Stimulated activated CD4-positive, alpha-beta T cell treated with anti-CD3 and anti-CD28 coated beads, Interleukin-4, amount 100 ng/mL, for 24 hours (primary cell): ENCODE measurements around the gene APBB2.

Experiments used
- DNase-seq: peaks from one replicate; pipeline ENCODE4 v3.0.0-alpha.2; 2020

The APBB2 gene

DNA sequence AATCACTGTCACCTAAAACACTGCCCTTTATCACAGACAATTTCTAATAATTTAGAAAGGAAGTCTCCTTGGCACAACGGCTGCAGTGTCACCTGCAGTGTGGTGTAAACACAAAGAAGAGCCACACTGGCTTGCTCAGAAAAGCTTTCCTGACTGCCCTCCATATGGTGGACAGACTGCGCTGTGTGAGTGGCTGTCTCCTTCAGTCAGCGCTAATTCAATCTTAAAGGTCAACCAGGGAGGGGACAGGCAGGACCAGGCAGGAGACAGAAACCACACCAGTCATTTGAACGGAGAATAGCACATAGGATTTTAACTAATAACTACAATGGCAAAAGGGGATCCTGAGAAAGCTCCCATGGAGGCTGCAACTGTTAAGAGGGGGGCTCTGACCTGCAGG is 332.5 kb downstream of the APBB2 start:
- DNase-seq = no peak

DNA sequence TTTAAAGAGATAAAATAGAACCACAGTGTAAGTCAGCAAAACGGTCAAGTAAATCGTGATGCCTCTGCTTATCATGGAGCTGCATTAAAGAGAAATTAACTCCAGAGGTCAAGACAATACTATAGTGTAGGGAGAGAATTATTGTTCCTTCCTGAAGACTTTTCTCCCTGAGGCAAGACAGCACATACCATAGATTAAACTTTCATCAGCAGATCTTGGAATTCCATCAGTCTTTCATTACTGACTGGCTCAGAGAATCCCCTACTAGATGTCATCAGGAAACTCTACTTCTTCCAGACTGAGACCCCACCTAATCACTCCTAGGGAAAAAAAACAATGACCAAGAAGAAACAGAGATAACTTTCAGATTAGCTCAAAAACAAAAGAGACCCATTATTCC is 333.2 kb downstream of the APBB2 start:
- no peak for DNase-seq

DNA sequence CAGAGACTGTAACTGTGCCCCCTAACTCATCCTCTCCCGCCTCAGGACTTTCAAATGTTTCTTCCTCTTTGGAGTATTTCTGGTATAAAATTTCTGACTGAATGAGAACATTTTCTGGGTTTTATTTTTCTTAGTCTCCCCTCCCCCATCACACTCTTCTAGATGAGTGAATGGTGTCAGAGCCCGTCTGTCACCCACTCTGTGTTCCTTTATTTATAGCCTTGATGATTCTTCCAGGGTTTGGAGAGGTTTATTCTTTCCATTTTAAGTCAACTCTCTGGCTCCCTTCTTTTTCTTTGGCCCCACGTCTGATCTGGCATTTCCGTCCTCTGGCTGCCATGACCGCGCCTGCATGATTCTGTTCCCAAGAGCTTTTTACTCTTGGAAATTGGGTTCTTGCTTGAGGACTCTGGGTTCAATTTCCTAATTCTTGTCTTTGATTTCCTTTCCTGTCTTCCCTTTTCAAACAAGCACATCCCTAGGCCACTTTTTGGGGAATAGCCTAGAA is 335.7 kb downstream of the APBB2 start:
- no peak for DNase-seq

DNA sequence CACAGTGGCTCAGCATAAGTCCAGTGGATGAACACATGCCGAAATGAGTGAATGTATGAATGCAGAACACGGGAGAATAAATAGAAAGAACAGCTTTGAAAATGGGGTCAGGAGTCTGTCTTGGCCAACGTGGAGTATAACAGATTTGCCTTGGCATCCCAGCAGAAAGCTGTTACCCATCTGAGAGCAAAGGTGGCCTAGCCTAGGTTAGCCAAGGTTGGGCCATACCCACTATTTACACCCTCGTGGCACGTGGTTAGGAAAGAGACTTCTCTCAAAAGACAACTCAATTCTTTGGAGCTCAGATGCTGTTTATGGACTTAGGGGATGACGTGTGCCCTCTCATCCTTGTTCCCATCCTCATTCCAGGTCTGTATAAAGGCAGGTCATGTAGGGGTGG is 337.3 kb downstream of the APBB2 start:
- no peak for DNase-seq

DNA sequence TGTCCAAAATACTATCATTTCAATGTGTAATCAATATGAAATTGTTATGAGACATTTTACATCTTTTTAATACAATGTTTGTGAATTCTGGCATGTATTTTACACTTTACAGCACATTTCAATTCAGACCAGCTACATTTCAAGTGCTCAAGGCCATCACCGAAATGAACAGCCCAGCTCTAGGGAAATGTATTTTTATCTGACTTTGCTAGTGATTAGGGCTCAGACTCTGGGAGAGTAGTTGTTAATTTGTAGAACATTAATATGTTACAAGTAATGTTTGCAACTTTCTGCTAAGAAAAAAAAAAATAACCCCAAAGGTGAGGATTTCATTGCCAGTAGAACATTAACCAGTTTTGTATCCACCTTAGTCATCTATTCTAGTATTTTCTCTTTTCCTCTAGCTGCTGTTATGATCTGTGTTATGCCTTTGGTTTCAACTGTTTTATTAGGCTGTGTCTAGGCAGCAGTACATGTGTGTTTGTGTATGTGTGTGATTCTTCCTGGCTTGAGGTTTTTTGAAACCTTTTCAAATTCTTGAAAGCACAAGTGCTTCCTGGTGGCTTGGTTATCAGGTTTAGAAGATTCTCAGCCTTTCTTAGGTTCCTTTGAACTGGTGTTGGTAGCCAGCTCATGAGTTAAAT is 338.7 kb downstream of the APBB2 start:
- no peak for DNase-seq

DNA sequence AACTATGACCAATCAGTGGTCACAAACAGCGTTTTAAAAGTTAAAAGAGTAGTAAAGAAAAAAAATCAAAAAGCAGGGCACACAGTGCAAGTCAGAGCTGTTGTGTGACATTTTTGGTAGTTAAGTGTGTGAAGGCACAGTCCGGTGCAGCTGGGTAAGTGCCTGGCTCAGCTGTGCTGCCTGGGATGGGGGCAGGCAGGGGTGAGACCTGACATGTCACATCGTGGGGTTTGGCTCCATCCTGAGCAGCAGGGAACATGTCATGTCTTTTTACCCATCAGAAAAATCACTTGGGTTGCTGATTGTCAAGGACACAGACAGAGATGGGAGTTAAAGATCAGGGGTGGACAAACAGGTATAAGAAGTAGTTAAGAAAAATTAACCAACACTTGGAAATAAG is 339.4 kb downstream of the APBB2 start:
- DNase-seq = no peak

DNA sequence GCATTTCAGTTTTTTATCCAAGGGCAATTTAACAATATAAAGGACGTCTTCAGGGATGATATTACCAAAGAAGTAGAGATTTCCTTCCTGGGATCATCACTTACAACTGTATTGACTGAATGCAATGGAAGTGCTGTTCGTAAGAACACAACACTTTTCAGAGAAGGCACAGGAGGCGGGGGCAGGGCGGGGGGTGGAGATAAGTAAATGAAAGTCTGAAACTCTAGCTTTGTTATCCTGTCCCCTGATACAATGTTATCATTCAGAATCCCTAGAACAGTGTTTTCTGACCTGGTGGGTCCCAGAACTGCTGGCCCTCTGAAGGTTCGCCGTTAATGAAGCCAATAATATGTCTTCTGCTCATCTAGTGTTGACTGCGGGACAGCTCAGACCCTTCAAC is 340.0 kb downstream of the APBB2 start:
- DNase-seq = no peak

DNA sequence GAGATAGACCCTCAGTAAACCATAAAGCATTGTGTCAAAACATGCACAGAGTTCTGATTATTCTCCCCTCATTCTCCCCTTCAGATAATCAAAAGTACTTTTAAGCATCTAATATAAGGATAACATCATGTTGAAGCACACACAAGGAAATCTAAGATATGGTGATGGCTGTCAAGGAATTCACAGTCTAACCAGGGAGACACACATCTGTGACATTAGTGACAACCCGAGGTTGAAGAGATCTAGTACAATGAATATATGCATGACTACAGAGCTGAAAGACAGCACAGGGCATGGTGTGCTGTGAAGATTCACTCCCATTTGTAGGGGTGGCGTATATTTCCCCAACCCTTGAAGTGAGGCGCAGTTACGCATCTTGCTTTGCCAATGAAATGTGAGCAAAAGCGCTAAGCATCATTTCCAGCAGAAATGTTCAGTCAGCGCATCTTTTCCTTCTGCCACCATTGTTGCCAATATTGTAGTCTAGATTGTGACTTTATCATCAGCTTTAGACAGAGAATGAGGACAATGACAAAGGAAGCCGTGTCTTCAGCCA is 342.6 kb downstream of the APBB2 start:
- DNase-seq = no peak

DNA sequence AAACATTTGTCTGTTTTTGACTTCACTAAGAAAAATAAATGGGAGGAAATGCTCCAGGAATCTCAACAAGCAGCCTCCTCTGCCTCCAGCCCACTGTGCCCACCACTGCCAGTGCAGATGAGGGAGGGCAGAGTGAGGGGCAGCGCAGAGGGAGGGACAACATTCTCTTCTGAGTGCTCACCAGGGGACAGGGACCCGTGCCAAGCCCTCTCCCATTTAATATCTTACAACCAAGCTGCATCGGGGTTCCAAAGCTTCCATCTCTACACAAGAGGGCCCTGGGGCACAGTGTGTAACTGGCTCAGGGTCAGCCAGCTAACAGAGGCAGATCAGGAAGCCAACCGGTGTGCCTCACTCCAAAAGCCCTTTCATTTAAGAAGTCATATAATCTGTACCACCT is 344.2 kb downstream of the APBB2 start:
- DNase-seq = no peak

DNA sequence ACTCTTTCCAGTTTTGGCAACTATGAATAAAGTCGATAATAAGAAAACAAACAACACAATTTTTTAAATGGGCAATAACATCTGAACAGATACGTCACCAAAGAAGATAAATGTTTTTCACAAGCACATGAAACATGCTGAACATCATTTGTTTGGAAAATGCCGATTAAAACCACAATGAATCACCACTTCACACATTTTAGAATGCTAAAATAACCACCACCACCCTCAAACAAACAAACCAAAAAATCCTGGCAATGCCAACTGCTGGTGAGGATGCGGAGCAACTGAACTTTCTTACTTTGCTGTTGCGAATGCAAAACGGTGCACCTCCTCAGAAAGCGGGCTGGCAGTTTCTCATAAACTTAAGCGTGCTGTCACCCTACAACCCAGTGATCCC is 348.6 kb downstream of the APBB2 start:
- no peak for DNase-seq

DNA sequence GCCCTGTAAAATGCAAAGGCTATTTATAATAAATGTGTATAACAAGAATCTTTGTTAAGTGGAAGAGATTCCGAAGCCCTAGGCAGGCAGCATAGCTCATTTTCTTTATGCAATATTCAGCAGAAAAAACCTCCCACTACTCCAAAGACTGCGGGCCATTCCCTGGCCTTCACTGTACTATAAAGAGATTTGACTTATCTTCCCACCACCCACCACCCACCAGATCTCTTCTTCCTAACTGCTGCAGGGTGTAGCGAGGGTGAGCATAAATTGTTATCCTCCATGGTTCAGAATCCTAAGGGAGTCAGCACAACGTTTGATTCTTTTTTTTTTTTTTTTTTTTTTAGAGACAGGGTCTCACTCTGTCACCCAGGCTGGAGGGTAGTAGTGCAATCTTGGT is 349.8 kb downstream of the APBB2 start:
- DNase-seq = no peak

DNA sequence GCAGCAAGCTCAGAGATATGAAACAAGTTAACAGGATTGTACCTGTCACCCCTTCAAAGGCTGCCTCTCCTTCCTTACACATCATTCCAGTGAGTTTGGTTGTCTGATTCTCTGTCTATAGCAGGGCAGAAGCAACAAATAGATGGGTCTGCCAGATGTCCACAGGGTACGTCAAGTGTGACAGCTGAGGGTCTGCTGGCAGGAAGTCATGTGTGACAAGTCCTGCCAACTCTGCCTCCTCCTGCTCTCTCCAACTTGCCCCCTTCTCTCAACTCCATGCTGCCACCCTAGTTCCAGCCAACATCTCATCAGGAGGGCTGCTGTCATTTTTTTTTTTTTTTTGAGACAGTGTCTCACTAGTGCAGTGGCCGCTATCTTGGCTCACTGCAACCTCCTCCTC is 355.4 kb downstream of the APBB2 start:
- no peak for DNase-seq

DNA sequence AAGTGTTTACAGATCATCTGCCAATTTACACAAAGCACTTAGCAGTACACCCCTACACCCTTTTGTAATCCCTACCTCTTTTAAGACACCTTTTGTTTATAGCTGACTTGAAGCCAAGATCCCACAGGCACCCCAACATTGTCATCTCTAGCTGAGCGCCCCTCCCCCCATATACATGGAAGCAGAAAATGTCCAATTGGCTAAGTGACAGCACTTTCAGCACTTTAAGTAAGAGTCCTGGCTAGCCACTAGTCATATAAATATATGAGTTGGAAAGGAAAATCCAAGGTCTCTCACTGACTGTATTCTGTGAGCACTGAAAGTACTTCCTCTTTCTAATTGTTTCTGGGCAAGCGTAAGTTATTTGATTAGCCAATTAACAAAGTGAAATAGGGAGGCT is 356.4 kb downstream of the APBB2 start:
- DNase-seq = no peak

DNA sequence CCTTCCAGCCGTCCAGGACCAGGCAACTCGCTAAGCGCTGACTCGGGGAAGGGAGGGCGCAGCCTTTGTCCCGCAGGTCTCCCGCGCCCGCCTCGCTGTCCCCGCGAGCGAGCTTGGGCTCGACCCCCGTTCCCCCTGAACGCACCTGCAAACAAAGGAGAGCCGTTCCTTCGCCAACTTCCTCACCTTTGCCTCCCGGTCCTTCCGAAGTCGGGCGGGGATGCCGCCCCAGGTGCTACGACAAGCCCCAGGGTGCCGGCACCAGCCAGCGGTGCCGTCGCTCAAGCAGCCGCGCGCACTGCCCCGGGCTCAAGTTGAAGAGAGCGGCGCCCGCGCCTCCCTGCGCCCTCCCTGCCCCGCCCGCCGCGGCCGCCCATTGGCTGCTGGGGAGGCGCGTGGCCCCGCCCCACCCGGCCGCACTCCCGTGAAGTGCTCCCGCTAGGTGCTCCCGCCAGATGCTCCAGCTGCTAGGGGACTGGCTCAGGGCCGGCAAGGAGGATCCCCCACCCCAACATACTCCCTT is 357.4 kb downstream of the APBB2 start:
- DNase-seq = peak; percentile 54

DNA sequence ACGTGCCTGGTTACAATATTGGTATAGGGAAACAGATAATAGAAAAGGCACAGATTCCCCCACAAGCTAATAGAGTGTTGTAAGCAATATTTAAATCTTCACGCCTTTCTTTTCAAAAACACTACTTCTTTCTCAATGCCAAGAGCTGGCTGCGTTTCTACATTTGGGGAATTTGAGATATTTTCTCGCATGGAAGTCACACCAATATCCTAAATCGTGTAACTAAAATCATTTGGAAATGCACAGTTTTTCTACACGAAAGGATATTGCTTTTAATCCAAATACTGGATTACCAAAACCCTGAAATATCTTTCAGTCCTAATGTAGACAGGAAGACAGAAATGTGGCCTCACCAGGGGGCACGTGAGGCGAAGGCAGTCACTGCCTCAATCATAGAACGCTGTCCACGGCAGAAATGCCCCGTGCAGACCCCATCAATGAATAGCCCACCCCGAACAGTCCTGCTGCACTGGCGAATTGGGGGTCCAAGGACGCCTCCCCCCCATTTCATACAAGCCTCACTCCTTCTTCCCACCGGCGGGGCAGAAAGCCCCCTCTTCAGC is 358.0 kb downstream of the APBB2 start:
- no peak for DNase-seq

DNA sequence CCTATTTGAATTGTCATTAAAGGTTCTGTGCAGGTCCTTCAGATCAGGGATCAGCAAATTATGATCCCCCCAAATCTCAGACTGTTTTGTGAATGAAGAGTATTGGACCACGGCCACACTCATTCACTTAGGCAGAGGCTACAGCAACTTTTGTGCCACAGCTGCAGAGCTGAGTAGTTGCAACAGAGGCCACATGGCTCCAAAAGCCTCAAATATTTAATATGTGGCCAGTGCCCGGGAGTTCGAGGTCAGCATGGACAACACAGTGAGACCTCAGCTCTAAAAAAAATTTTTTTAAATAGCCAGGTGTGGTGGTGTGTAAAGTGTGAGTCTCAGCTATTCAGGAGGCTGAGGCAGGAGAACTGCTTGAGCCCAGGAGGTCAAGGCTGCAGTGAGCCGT is 363.8 kb downstream of the APBB2 start:
- no peak for DNase-seq

DNA sequence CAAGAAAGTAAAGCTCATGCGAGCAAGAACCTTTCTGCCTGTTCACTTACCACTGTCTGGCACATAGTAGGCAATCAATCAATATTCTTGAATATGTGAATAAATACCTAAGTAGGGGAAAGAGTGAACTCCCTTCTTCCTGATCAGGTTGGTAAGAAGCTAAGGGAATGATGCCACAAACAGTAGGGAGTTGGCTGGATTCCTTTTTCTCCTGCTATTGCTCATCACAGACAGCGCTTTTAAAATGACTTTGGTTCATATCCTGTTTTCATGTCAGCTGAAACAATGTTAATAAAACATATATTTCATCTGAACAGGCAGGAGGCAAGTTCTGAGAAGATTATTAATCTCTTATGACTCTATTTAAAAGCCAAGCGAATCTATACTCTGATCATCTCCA is 365.4 kb downstream of the APBB2 start:
- no peak for DNase-seq

DNA sequence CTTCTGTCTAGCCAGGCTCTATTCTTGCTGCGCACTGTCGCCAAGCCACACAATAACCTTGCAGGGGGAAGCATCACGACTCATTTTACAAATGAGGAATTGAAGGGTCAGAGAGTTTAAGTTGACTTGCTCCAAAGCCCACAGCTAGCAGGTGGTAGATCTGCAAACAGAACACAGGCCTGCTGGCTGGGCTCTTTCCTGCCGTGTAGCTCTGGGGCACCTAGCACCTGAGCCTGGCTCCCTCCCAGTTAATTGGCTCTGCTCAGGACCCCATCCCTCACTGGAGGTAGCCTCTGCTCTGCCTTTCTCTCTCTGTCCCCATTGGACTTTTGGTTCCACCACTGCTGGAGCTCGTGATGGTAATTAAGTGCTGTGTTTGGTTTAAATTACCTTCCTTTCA is 366.1 kb downstream of the APBB2 start:
- DNase-seq = no peak

DNA sequence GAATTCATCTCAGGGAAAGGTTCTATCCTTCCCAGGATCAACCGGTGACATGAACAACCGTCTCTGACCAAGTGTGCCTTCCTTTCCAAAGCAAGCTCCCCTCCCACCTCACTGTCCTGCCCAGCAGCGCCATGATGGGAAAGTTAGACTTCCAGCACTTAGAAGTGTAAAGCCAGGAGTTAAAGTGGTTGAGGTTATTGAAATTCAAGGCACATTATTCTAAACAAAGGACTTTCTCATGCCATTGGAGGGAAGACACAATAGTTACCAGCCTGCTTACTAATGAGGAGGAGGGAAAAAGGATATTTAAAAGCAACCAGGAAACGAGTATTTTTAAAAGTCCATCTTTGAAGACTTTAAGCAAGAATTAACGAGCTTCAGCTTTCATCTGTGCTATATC is 367.8 kb downstream of the APBB2 start:
- no peak for DNase-seq

DNA sequence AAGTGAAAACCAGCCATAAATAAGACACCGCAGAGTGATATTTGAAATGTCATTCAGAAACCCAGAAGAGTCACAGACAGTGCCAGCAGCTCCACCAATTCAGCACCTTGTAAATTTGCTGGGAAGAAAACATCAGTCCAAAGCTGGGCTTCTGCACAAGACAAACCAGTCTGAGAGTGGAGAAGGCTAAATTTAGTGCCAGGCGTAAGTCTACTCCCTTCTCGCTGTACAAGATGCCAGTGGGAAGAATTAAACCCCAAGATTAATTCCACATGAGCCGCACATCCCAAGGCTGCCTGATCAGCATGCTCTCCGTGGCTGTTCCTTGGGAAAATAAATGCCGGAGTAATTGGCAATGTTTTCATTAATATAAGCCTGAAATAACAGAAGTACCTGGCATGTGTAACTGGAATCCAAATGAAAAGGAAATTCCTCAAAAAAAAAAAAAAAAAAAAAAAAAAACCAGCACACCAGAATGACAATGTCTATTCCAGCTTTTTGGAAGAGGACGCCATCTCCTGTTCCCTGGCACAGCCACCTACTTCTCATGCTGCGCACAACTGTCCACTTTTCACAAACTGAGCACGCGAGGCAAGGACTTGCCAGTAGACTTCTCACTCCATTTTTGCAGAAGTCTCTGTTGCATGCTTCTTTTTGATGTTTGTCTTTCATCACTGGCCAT is 369.0 kb downstream of the APBB2 start:
- DNase-seq = no peak

DNA sequence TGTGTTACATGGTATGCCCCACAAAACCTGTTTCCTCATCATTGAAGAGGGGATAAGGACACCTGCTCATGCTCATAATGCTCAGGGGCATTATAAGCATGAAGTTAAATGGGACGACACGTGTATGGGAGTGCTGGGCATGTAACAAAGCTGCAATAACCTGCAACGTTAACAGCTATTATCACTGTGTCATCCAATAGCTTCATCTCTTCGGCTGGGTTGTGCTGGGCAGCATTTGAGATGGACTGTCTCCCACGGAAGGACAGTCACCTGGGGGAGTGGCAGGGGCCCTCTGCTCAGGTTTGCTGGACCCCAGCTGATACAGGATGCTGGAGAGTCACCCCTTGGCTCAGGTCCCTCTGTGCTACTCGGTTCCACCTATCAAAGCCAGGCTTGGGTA is 370.1 kb downstream of the APBB2 start:
- no peak for DNase-seq

DNA sequence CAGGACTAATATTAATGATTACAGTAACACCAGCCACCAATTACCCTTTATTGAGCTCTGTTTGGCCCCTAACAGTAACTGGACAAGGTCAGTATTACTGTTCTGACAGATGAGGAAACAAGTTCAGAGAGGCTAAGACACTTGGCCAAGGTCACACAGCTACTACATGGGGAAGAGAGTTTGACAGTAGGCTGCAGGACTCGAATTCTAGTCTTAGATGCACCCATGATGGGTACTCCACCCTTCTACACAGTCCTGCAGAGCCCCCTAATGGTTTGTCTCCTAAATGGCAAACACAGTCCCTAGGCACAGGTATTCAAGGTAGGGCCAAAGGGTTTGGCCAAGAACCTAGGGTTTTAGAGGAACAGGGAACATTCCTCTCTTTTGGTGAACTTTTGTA is 370.6 kb downstream of the APBB2 start:
- DNase-seq = peak; percentile 42

DNA sequence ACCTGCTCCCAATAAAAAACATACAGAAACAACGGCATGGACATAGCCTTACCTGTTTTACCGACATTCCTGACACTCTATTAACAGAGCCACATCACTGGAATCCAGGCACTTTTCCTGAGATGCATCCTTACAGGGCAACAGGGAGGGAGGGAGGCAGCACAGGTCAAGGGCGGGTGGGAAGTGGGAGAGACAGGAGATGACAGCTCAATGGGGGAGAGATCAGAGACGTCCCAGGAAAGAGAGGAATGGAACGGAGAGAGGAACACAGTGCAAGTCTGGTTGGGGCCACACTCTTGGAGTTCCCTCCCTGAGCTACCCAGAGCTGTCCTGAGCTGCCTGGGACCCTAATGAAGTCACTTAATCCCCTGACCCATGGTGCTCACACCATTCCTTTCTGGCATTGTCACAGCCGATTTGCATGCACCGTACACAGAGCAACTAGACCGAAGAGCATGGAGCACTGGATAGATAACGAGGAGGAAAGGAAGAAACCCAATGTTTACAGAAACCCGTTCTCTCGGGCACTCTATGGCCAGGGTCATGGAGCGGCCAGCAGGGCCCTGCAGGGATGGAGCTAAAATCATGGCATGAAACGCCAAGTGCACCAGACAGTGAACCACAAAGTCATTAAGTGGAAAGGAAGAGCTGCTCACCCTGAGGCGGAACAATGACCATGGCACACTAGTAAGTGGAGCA is 371.5 kb downstream of the APBB2 start:
- no peak for DNase-seq
